Common myeloid progenitor, CD34-positive (primary cell): ENCODE data around the gene PEA15.

ENCODE experiments used
- CTCF ChIA-PET: fragments of 350-600 bp; sonication (Branson Sonifier 250); formaldehyde crosslinking; loops from one replicate; lab custom pipeline; 2021; ENCODE audit warnings: antibody characterized with exemption; lab: Charles Lee
- POLR2A ChIA-PET: fragments of 350-600 bp; sonication (Branson Sonifier 250); formaldehyde crosslinking; loops from one replicate; lab custom pipeline; 2021; ENCODE audit warnings: antibody characterized with exemption; lab: Charles Lee
- DNase-seq, 3 donors: peaks; one replicate each; pipeline versions ENCODE4 v3.0.0 to v3.0.0-alpha.2; 2013
- H3K27ac ChIP-seq, 2 experiments: 1 replicate in 1 of 2; 2 replicates in 1 of 2; pipeline ENCODE4 v1.7.0; 2013; ENCODE audit warnings: inconsistent platforms in 2 of 2, low read length in 2 of 2, mild to moderate bottlenecking in 2 of 2, low read depth in 1 of 2, moderate library complexity in 1 of 2; ENCODE audit not compliant: severe bottlenecking in 2 of 2, insufficient read depth in 1 of 2, poor library complexity in 1 of 2
- H3K27me3 ChIP-seq, 5 experiments: replicated peaks in 2 of 5; 1 replicate in 3 of 5; 2 replicates in 2 of 5; pipeline versions ENCODE4 v1.6.1 to v1.7.0; 2013; ENCODE audit warnings: low read length in 4 of 5, mild to moderate bottlenecking in 2 of 5, moderate library complexity in 2 of 5, inconsistent platforms in 1 of 5; ENCODE audit not compliant: insufficient read depth in 5 of 5, control insufficient read depth in 4 of 5
- H3K36me3 ChIP-seq, 4 experiments: 1 replicate in 2 of 4; 2 replicates in 2 of 4; pipeline versions ENCODE4 v1.6.1 to v1.7.0; 2013; ENCODE audit warnings: low read length in 3 of 4, control low read depth in 1 of 4, mild to moderate bottlenecking in 1 of 4; ENCODE audit not compliant: control insufficient read depth in 4 of 4, insufficient read depth in 4 of 4
- H3K4me1 ChIP-seq, 4 experiments: 1 replicate in 3 of 4; 2 replicates in 1 of 4; pipeline versions ENCODE4 v1.6.1 to v1.7.1; 2013; ENCODE audit warnings: low read length in 3 of 4, mild to moderate bottlenecking in 3 of 4, control low read depth in 1 of 4, inconsistent platforms in 1 of 4, moderate library complexity in 1 of 4; ENCODE audit not compliant: control insufficient read depth in 4 of 4, insufficient read depth in 4 of 4; ENCODE audit errors: control extremely low read depth in 1 of 4
- H3K4me3 ChIP-seq, 7 experiments: 1 replicate in 4 of 7; 2 replicates in 3 of 7; pipeline versions ENCODE4 v1.5.1 to v1.7.0; 2013; ENCODE audit warnings: mild to moderate bottlenecking in 7 of 7, low read length in 6 of 7, moderate library complexity in 6 of 7, inconsistent platforms in 2 of 7, low read depth in 2 of 7, control low read depth in 1 of 7; ENCODE audit not compliant: insufficient read depth in 4 of 7, control insufficient read depth in 1 of 7; ENCODE audit errors: extremely low read depth in 1 of 7
- H3K9me3 ChIP-seq, 5 experiments: 1 replicate in 4 of 5; 2 replicates in 1 of 5; pipeline versions ENCODE4 v1.6.1 to v1.7.1; 2013; ENCODE audit warnings: low read length in 4 of 5, mild to moderate bottlenecking in 2 of 5, inconsistent platforms in 1 of 5, low read depth in 1 of 5, moderate library complexity in 1 of 5; ENCODE audit not compliant: control insufficient read depth in 4 of 5, insufficient read depth in 2 of 5; ENCODE audit errors: control extremely low read depth in 1 of 5
- WGBS: methylation state at CpG from one replicate; pipeline ENCODE4 v1.1.5; 2013; ENCODE audit not compliant: insufficient coverage; 5-methylcytosine and 5-hydroxymethylcytosine counted together

The PEA15 gene

DNA sequence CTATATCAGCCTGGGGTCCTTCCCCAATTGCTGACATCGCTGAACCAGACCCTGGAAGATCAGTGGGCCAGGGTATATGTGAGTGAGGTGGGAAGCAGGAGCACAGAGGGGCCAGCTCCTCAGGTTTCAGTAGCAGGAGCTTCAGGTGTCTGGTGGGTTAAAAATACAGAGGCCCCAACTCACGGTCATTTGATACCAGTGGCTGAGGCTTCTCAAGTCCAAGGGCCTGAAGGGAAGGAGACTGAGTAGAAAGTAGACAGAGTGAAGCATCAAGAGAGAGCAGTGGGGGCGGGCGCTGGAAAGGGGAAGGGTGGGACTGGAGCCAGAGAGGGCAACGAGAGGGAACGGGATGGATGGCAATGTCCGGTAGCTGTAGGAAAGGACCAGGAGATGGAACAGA is 16.8 kb upstream of the PEA15 start:
- no peak for DNase-seq
- ChIA-PET POLR2A (no interaction called here), CTCF (interaction anchor here (1.1 to 8.3 kb wide), 6 partner anchors 8 to 103 kb away, joined by 3 to 95 read pairs (median 32); partner anchors contain the start of gene PEA15)
- Histone ChIP-seq H3K4me1 (peaks cover 0 to 2% (median 0%) of the 10 kb centered on the region in 4 experiments), H3K4me3 (no peak overlapping the region), H3K27me3 (peaks cover 0 to 2% (median 0%) of the 10 kb centered on the region in 5 experiments), H3K9me3 (no peaks in the 10 kb centered on the region), H3K36me3 (no peaks in the 10 kb centered on the region), H3K27ac (no peak overlapping the region)
- WGBS = 98% methylated on average over 6 of the region's 7 CpGs

DNA sequence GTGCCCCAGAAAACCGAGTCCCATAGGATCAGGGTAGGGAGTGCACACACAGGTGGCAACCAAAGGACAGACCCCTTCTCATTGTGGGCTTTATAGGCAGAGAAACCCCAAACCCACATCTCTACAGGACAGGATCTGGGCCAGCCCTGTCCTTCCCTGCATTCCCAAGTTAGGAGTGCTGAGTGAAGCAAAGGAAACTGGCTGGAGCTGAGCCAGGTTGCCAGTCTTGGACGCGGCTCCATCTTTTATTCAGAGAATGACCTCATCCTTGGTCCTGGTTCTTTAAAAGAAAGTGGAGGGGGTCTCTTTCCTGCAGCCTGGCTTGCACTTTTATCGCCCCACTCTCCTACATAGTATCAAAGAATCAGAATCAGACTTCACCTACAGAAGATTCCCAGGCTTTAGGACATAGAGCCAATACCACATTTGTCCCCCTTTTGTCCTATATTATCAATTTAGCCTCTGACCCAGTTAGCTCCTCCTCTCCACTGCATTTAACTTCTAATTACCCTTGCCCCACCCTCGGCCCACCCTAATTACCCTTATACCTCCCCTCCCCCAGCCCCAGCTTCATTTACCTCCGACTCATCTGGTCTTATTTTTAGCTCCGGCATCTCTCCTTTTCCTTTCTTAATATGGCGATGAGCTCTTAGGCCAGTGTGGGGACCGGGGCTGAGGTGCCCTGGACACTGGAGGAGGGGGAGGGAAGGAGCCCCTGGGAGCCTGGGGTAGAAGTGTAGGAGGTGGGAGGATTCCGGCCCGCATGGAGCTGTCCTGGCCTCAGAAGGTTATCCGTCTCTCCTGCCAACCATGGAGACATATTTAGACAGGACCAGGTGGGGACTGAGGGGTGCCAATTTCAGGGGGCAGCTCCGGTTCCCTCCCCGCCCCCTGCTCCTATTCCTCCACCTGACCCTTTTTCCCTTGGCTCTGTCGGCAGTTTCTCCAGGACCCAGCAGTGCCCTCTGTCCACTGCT is 15.2 kb upstream of the PEA15 start, which contains the start of gene CASQ1:
TSS of gene CASQ1 (plus strand) at position 927 of the 977 bp plus-strand sequence. CDS start 177 bp downstream, outside the sequence.
- POLR2A ChIA-PET = interaction anchor here (0.6 kb wide), 1 partner anchor 122 kb away, joined by 3 read pairs; no protein-coding TSS in a partner anchor
- Histone ChIP-seq H3K27me3 (peaks cover 0 to 2% (median 0%) of the 10 kb centered on the region in 5 experiments), H3K4me1 (peaks cover 0 to 3% (median 0%) of the 10 kb centered on the region in 4 experiments), H3K27ac (no peak within 1 kb of the TSS), H3K4me3 (no peak within 1 kb of the TSS), H3K9me3 (no peaks in the 10 kb centered on the region), H3K36me3 (no peaks in the 10 kb centered on the region)
- CTCF ChIA-PET = interaction anchor here (1.0 to 8.3 kb wide), 10 partner anchors 14 to 103 kb away, joined by 3 to 95 read pairs (median 18); partner anchors contain the start of gene PEA15
- no peak for DNase-seq
- WGBS = 97% methylated on average over 11 of the region's 15 CpGs

DNA sequence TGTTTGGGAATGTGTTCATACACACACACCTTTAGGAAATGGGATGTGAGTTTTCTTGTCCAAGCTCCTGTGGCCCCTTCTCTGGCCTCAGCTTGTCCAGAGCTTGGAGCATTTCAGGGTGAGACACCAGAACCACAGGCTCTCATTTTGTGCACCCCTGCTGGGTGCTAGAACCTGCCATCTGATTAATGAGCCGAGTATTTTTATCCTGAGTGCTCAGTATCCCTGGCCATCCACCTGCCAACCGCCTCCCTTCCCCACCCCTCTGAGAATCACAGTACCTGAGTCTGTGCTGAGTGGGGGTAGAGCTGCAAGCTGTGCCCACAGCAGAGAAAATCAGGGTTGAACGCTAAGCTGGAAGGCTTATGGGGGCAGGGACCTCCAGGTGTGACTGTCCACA is 13.4 kb upstream of the PEA15 start:
- no peak for DNase-seq
- H3K27me3 ChIP-seq = peaks cover 0 to 2% (median 0%) of the 10 kb centered on the region in 5 experiments
- H3K4me1 ChIP-seq = peaks cover 0 to 3% (median 0%) of the 10 kb centered on the region in 4 experiments
- no peaks in the 10 kb centered on the region for H3K36me3 ChIP-seq
- no peak overlapping the region for H3K27ac ChIP-seq
- WGBS = 100% methylated on average over 3 of the region's 3 CpGs
- no peak overlapping the region for H3K4me3 ChIP-seq
- ChIA-PET CTCF (interaction anchor here (1.1 to 8.3 kb wide), 17 partner anchors 9 to 185 kb away, joined by 3 to 95 read pairs (median 6); partner anchors contain the start of gene PEA15), POLR2A (no interaction called here)
- H3K9me3 ChIP-seq = no peaks in the 10 kb centered on the region

DNA sequence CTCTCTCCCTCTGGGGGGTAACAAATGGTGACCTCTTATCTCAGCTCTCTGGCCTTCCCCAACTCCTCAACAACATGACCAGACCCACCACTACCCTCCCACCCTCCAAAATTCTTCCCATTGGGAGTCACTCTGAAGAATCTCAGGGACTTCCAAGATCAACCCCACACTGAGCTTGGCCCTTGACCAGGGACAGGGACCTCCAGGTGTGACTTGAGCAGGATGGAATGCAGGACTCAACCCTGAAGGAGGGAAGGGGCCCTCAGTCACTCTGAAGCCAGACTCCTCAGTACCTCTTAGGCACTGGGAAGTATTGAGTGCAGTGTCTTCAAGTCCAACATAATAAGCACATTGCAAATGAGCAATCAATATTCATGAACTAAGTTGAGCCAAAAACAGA is 12.9 kb upstream of the PEA15 start:
- Histone ChIP-seq H3K27ac (no peak overlapping the region), H3K36me3 (no peaks in the 10 kb centered on the region), H3K4me3 (no peak overlapping the region), H3K27me3 (peaks cover 0 to 2% (median 0%) of the 10 kb centered on the region in 5 experiments), H3K9me3 (no peaks in the 10 kb centered on the region), H3K4me1 (peaks cover 0 to 3% (median 0%) of the 10 kb centered on the region in 4 experiments)
- POLR2A ChIA-PET = no interaction called here
- CTCF ChIA-PET = interaction anchor here (0.6 to 8.3 kb wide), 19 partner anchors 9 to 185 kb away, joined by 3 to 95 read pairs (median 5); partner anchors contain the start of gene PEA15
- no peak for DNase-seq

DNA sequence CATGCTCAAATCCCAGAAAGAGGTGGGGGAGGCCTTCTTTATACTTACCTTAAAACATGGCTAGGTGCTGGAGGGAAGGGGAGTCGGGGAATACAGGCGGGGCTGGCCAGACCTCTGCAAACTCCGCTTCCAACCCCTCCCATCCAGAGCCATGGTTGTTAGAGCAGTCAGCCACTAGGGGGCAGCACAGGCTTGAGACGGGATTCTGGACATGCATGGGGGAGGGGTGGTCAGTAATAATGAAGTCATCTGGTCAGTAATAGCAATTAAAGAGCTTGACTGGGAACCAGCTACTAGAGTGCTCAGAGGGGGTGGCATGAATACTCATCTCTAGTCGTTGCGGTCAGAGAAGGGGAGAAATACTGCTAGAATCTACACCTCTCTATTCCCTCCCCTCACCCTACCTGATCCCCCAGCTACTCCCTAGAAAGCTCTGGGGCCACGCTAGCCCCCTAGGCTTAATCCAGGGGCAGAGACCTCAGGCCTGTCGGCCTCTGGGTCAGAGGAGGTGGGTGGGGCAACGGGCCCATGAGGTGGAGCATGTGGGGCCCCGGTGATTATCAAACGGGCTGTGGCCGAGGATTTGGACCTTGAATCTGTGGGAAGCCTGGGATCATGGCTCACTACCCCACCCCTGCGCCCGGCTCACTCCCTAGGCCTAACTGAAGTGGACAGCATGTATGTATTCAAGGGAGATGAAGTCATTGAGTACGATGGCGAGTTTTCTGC is 11.9 kb upstream of the PEA15 start:
- 46% methylated on average over 11 of the region's 16 CpGs for WGBS
- no peak overlapping the region for H3K27ac ChIP-seq
- H3K4me1 ChIP-seq = peaks cover 0 to 3% (median 0%) of the 10 kb centered on the region in 4 experiments
- peak; percentile 67 to 80 (median 68) for DNase-seq
- H3K9me3 ChIP-seq = no peaks in the 10 kb centered on the region
- peaks cover 0 to 2% (median 0%) of the 10 kb centered on the region in 5 experiments for H3K27me3 ChIP-seq
- POLR2A ChIA-PET = interaction anchor here (0.7 kb wide), 1 partner anchor 8 kb away, joined by 3 read pairs; no protein-coding TSS in a partner anchor
- H3K4me3 ChIP-seq = no peak overlapping the region
- CTCF ChIA-PET = interaction anchor here (0.6 to 8.3 kb wide), 21 partner anchors 11 to 405 kb away, joined by 3 to 95 read pairs (median 5); partner anchors contain the start of gene PEA15
- H3K36me3 ChIP-seq = no peaks in the 10 kb centered on the region

DNA sequence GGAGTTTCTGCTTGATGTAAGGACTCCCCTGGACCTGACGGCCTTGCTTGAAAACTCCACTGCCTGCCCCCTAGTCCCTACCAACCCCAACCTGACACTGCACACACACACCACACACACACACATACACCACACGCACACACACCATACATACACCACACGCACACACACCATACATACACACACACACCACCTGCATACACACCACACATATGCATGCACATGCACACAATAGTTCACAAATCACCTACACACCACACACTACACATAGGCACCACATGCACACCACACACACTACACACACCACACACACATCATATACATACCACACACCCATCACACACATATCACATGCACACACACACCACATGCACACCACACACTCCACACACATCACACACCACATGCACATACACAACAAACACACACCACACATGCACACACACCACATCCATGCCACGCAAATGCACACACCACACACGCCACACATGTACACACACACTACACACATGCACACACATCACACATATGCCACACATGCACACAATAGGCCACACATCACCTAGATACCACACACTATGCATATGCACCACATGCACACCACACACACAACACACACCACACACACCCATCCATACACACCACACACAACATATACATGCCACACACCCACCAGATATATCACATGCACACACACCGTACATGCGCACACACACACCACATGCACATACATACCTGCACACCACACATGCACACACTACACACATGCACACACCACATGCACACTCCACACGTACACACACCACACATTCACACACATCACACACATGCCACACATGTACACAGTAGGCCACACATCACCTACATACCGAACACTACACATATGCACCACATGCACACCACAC is 11.1 kb upstream of the PEA15 start:
- CTCF ChIA-PET = interaction anchor here (0.6 to 8.3 kb wide), 22 partner anchors 10 to 405 kb away, joined by 3 to 95 read pairs (median 5); partner anchors contain the start of gene PEA15
- no peak for DNase-seq
- Histone ChIP-seq H3K27me3 (peaks cover 0 to 2% (median 0%) of the 10 kb centered on the region in 5 experiments), H3K36me3 (no peaks in the 10 kb centered on the region), H3K9me3 (no peaks in the 10 kb centered on the region), H3K4me1 (peaks cover 0 to 3% (median 0%) of the 10 kb centered on the region in 4 experiments), H3K4me3 (no peak overlapping the region), H3K27ac (no peak overlapping the region)
- POLR2A ChIA-PET = interaction anchor here (0.7 kb wide), 1 partner anchor 7 kb away, joined by 3 read pairs; no protein-coding TSS in a partner anchor
- WGBS = 78% methylated on average over 9 of the region's 9 CpGs
